HG03460 (cell line): ENCODE measurements around the gene SFI1.
A peak's percentile ranks its signal among the peaks of the same experiment; 100 is the strongest.

Source experiments
- ATAC-seq: cut with Tn5 transposase; IDR thresholded peaks from one replicate; pipeline ENCODE4 v1.9.1; 2021; ENCODE audit not compliant: unreplicated experiment

The SFI1 gene

DNA sequence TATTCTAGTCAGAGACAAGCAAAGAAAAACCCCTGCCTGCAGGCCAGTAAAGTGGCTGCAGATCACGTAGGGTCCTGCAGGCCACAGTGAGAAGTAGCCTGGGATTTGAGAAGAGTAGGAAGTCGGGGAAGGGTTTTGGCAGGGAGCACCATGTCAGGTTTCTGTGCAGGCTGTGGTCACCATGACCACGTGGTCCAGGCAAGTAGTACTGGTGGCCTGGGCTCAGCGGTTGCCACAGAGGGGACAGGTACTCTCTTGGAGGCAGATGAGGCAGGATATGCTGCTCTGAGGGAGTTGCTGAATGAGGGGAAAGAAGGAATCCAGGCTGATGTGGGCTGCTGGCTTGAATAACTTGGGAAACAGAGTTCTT is 119.1 kb downstream of the SFI1 start:
- ATAC-seq: no peak

- peak; percentile 10 for ATAC-seq
Observed at GRCh38 chr22:31615940-31616314, 119.6 kb downstream of the SFI1 start.

DNA sequence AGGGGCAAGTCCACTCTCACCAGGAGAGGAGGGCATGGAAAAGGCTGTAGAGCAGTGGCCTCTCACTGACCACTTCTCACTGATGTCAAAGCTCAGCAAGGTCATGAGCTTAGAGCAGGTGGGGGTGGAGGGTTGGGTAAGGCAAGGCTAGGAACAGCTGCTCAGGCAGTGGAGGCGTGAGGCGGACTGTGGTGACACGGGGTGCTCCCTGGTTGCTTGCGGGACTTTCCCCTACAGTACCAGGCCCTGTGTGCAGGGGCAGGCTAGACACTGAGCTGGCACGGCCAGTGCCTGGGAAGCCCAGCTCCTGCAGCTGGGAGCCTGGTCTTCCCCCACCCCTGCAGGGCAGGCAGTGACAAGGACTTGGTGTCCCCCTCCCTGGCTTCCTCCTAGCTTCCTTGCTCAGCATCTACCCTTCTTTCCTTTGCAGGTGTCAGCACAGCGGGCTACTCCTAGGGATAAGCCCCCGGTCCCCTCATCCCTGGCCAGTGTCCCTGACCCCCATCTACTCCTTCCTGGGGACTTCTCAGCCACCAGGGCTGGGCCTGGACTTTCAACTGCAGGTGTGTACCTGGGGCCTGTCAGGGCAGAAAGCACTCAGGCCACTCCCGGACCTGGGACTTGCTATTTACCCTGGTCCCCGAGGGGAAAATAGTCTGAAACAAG is 120.1 kb downstream of the SFI1 start:
- peak; percentile 65 for ATAC-seq

DNA sequence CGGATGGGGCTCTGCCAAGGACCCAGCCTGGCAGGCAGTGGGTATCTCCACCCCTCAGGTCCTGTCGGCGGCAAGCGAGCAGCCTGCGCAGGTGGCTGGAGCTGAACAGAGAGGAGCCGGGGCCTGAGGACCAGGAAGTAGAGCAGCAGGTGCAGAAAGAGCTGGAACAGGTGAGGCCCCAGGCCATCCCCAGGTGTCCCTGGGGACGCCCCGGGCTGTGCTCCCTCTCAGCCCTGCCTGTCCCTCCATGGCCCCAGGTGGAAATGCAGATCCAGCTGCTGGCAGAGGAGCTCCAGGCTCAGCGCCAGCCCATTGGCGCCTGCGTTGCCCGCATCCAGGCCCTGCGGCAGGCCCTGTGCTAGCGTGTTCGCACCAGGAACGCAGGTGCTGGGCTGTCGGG is 121.7 kb downstream of the SFI1 start:
- no peak for ATAC-seq

- no peak for ATAC-seq
Observed at GRCh38 chr22:31618471-31619176, 122.3 kb downstream of the SFI1 start.

- no peak for ATAC-seq
Observed at GRCh38 chr22:31619611-31620300, 123.4 kb downstream of the SFI1 start.

DNA sequence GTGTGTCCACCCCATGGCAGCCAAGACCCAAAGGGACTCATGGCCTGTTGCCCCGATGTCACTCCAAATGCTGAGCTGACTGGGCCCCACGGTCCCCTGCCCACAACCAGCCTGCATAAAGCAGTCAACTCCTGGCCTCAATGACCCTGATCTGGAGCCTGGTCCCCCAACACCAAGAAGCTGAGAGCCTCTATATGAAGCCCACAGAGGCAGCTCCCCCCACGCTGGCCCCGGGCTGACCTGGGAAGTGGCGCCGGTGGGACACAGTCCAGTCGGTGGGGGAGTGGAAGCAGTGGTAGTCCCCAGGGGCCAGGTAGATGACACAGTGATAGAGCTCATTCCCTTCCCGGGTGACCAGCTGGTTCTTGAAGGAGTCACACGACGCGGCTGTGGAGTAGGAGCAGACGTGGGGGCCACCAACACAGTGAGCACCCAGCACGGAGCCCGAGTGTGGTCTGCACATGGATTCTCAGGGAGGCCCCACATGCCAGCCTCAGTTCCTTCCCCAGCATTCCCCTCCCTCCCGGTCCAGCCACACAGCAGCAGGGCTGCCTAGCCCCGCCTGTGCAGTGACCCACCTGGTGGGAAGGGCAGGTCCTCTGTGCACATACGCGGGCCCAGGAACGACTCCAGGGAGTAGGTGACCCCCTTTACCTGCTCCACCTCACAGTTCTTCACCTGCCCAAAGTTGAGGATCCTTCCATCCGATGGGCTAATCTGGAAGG is 124.6 kb downstream of the SFI1 start:
- no peak for ATAC-seq

GRCh38 chr22:31621507-31622124 is 125.3 kb downstream of the SFI1 start:
- no peak for ATAC-seq

DNA sequence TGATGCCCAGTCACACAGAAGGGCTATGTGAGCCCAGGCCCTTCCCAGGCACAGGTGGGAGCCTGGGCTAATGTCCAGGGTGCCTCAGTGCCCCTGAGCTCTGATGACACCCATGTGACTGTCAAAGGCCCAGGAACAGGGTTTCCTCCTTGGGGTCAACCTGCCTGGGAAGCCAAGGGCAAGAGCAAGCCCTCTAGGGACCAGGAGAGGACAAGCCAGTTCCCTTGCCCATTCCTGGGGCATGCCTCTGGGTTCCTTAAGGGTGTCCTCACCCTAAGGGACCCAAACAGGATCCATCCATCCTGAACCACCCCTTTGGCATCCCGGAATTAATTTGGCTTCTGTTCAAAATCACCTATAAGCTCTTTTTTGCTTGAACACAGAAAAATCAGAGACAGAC is 126.6 kb downstream of the SFI1 start:
- ATAC-seq: no peak

- no peak for ATAC-seq
Observed at GRCh38 chr22:31623592-31624304, 127.4 kb downstream of the SFI1 start.

DNA sequence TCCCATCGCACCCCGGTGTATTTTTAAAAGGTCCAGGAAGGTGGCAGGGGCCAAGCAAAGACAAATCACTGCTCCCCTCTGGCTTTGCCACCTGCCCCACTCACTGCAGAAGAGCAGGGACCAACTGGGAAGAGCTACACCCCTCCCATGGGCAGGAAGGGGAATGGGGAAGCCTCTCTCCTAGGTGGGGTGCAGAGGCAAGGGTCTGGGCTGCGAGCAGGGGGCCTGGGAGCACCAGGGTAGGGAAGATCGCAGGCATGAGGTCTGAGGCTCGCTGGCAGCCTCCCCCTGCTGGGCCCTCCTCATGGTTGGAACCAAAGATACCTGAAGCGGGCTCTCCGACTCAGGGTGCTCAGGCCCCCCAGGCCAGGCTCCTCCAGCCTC is 128.9 kb downstream of the SFI1 start:
- ATAC-seq: no peak

- ATAC-seq: no peak
Observed at GRCh38 chr22:31625661-31626426, 129.5 kb downstream of the SFI1 start.

GRCh38 chr22:31626427-31627150 is 130.3 kb downstream of the SFI1 start:
- no peak for ATAC-seq

- no peak for ATAC-seq
Observed at GRCh38 chr22:31627223-31627731, 130.9 kb downstream of the SFI1 start.

GRCh38 chr22:31628362-31628761 is 132.0 kb downstream of the SFI1 start:
- no peak for ATAC-seq

- no peak for ATAC-seq
Observed at GRCh38 chr22:31628969-31629708, 132.8 kb downstream of the SFI1 start.

GRCh38 chr22:31629741-31630184 is 133.4 kb downstream of the SFI1 start:
- no peak for ATAC-seq
